Cardiac muscle cell (in vitro differentiated cells and primary cell): Measurements from ENCODE around the gene KRTAP9-2. TPM values are rescaled to one million over a fixed set of nuclear protein-coding genes. Genes with fewer than 3 reads are reported as not detected.
"Not testable (repeated sequence)": the region's sequence is repeated elsewhere in the genome, so short reads cannot be mapped to it uniquely, and the experiment has no call there.

Experiments
- DNase-seq, 2 donors: peaks; one replicate each; pipeline versions ENCODE4 v3.0.0 to v3.0.0-alpha.2; 2010 to 2017; ENCODE audit warnings: low read depth in 1 of 2, low spot score in 1 of 2
- H3K27ac ChIP-seq: fragments of 200-600 bp; sonication (generic); 2 replicates; pipeline ENCODE4 v1.5.1; 2016
- H3K27me3 ChIP-seq: fragments of 200-600 bp; sonication (generic); 2 replicates; pipeline ENCODE4 v1.6.0; 2016; ENCODE audit warnings: control low read depth
- H3K36me3 ChIP-seq: fragments of 200-600 bp; sonication (generic); 2 replicates; pipeline ENCODE4 v1.5.1; 2016; ENCODE audit warnings: control low read depth
- H3K4me1 ChIP-seq: fragments of 200-600 bp; sonication (generic); 2 replicates; pipeline ENCODE4 v1.8.1; 2017; ENCODE audit warnings: low read depth, mild to moderate bottlenecking, mixed run types
- H3K4me3 ChIP-seq: fragments of 200-600 bp; sonication (generic); 2 replicates; pipeline ENCODE4 v1.5.1; 2016; ENCODE audit warnings: mild to moderate bottlenecking
- H3K9me3 ChIP-seq: fragments of 200-600 bp; sonication (generic); 2 replicates; pipeline ENCODE4 v1.5.1; 2017; ENCODE audit warnings: low read depth, mild to moderate bottlenecking, control low read depth
- polyA plus RNA-seq: library from polyadenylated mRNA; unstranded; fragments of >200 nt; fragmentation: Nextera tagmentation; extraction: Ambion mirVana; gene quantifications from 2 replicates; pipeline ENCODE4 v1.2.1, GENCODE V29; 2016
- total RNA-seq: library from RNA; depleted of rRNA; stranded (reverse); fragments of >200 nt; gene quantifications from 2 replicates; pipeline ENCODE4 v1.2.3, GENCODE V29; 2016
- TF ChIP-seq, protein P1 (sequence below): IDR thresholded peaks from 2 replicates; pipeline ENCODE4 v1.5.1; 2012; ENCODE audit warnings: low read depth, mild to moderate bottlenecking, low read length

Gene KRTAP9-2, protein sequence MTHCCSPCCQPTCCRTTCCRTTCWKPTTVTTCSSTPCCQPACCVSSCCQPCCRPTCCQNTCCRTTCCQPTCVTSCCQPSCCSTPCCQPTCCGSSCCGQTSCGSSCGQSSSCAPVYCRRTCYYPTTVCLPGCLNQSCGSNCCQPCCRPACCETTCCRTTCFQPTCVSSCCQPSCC
- total RNA-seq (not detected in 2 replicates), polyA plus RNA-seq (not detected in 2 replicates)

DNA sequence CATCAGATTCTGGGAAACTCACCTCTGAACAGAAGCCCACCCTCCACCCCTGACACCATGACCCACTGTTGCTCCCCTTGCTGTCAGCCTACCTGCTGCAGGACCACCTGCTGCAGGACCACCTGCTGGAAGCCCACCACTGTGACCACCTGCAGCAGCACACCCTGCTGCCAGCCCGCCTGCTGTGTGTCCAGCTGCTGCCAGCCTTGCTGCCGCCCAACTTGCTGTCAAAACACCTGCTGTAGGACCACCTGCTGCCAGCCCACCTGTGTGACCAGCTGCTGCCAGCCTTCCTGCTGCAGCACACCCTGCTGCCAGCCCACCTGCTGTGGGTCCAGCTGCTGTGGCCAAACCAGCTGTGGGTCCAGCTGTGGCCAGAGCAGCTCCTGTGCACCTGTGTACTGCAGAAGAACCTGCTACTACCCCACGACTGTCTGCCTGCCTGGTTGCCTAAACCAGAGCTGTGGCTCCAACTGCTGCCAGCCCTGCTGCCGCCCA lies at the start of gene KRTAP9-2:
Gene KRTAP9-2, plus strand, starts transcription at position 51 of the 498 bp plus-strand sequence. Its CDS starts 7 bp downstream, at position 58.
- not testable (repeated sequence) for DNase-seq, H3K4me1 ChIP-seq, H3K36me3 ChIP-seq, H3K27ac ChIP-seq, H3K4me3 ChIP-seq, H3K9me3 ChIP-seq
- H3K27me3 ChIP-seq = peaks cover 19% of the 10 kb centered on the region

DNA sequence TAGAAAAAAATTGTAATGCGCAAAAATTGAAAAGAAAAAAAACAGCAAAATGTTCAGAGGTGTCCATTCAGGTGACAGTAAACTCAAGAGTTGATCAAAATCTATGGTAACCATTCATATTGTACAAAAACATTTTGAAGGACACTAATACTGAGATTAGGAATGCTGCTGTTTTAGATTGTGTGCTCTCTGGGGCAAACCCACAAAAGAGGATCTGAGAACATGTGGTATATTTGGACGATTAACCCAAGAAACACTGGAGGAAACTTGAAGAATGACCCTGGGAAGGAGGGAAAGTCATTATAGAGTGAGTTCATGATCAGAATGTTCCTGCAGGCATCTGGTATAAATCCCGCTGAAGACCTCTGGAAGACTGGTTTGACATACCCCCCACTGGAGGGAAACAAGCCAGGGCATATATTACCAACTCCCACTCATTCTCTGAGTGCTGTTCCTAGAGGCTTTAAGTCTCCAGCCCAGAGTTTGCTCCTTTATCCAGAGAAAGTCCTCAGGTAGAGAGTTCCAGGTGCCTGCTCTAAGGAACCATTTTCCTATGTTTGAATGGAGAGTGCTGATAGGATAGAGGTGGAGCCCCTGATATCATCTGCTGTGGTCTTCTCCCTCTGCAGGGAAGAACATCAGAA lies 49.6 kb upstream of the KRTAP9-2 start:
- TF ChIP-seq, protein P1, sequence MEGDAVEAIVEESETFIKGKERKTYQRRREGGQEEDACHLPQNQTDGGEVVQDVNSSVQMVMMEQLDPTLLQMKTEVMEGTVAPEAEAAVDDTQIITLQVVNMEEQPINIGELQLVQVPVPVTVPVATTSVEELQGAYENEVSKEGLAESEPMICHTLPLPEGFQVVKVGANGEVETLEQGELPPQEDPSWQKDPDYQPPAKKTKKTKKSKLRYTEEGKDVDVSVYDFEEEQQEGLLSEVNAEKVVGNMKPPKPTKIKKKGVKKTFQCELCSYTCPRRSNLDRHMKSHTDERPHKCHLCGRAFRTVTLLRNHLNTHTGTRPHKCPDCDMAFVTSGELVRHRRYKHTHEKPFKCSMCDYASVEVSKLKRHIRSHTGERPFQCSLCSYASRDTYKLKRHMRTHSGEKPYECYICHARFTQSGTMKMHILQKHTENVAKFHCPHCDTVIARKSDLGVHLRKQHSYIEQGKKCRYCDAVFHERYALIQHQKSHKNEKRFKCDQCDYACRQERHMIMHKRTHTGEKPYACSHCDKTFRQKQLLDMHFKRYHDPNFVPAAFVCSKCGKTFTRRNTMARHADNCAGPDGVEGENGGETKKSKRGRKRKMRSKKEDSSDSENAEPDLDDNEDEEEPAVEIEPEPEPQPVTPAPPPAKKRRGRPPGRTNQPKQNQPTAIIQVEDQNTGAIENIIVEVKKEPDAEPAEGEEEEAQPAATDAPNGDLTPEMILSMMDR = no peak
- Histone ChIP-seq H3K4me3 (no peak overlapping the region), H3K27ac (no peak overlapping the region), H3K4me1 (no peaks in the 10 kb centered on the region), H3K9me3 (no peaks in the 10 kb centered on the region), H3K36me3 (no peaks in the 10 kb centered on the region), H3K27me3 (peaks cover 2% of the 10 kb centered on the region)
- DNase-seq = no peak

DNA sequence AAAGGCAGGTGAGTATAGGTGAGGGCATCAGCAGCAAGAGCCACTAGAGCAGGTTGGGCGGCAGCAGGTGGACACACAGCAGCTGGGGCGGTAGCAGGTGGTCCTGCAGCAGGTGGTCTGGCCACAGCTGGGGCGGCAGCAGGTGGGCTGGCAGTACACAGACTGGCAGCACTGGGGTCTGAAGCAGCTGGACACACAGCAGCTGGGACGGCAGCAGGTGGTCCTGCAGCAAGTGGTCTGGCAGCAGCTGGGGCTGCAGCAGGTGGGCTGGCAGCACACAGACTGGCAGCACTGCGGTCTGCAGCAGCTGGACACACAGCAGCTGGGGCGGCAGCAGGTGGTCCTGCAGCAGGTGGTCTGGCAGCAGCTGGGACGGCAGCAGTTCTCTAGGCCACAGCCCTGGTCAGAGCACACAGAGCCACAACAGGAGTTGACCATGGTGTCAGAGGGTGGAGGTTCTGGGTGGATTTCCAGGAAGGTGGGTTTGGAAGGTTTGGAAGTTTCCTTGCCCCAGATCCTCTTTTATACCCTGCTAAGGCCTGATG lies 48.6 kb upstream of the KRTAP9-2 start, which contains the start of gene KRTAP4-2:
Gene KRTAP4-2, minus strand, starts transcription at position 495 of the 545 bp plus-strand sequence. Its CDS starts 57 bp downstream, at position 438.
- H3K27ac ChIP-seq = no peak within 1 kb of the TSS
- TF ChIP-seq, protein P1 = no peak

DNA sequence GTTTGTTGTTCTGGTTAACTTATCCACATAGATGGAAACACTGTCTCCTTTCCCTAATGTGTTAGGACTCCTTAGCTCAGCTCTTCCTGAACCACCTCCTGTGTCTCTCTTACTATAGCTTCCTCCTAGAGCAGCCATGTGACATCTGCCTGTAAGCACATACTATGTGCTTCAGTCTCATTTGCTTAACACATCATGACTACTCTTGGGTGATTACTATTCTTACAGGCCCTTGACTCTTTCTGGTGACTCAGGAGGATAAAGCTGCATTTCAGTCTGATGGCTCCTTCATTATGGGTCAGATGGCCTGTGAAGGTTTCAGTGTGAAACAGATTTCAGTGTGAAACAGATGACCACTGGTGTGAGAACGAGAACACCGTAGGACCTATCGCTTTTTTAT lies 48.1 kb upstream of the KRTAP9-2 start:
- H3K27ac ChIP-seq = no peak overlapping the region
- no peak for DNase-seq
- H3K9me3 ChIP-seq = no peaks in the 10 kb centered on the region
- H3K4me3 ChIP-seq = no peak overlapping the region
- TF ChIP-seq, protein P1 = no peak
- no peaks in the 10 kb centered on the region for H3K36me3 ChIP-seq
- no peaks in the 10 kb centered on the region for H3K4me1 ChIP-seq
- no peaks in the 10 kb centered on the region for H3K27me3 ChIP-seq

More for the DNA sequence above, 48.6 kb upstream of the KRTAP9-2 start, which contains the start of gene KRTAP4-2:
- Histone ChIP-seq H3K4me1 (no peaks in the 10 kb centered on the region), H3K4me3 (no peak within 1 kb of the TSS), H3K36me3 (no peaks in the 10 kb centered on the region), H3K9me3 (no peaks in the 10 kb centered on the region), H3K27me3 (no peaks in the 10 kb centered on the region)
- DNase-seq = no peak

DNA sequence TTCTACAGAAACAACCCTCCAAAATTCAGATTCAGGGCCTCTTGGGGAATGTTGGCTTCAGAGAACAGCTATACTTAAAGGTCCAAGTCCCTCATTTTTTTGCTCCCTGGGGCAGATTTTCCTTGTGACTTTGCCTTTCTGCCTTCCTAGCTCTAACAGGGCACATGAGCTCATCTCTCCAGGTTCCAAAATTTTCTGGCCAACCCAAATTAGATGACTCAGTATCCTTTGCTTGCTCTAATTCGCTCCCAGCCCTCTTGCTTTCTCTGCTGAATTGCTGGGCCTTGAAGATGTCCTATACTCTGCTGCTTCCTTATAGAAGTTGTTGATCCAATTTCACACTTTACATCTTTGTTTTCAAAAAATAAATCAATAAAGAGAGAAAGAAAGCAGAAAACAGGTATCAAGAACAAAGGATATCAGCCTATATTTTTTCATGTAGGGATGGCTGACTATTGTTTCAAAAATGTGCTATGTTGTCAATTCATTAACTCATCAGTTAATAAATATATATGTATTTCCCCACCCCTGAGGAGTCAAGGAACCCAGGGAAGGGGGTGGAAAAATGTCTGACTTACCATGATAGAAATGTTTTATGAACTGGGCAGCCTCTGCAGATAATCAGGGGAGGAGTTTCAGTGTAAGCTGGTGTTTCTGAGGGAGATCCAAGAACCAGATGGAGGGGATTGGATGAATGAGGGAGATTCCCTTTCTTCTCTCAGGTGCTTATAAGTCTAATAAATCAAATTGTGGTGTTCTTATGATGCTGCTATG lies 47.4 kb upstream of the KRTAP9-2 start:
- TF ChIP-seq, protein P1 = no peak
- Histone ChIP-seq H3K27me3 (no peaks in the 10 kb centered on the region), H3K27ac (no peak overlapping the region), H3K9me3 (no peaks in the 10 kb centered on the region), H3K4me1 (no peaks in the 10 kb centered on the region), H3K36me3 (no peaks in the 10 kb centered on the region), H3K4me3 (no peak overlapping the region)
- DNase-seq = no peak
